ENCODE measurements around the gene ZBTB5. TPM values are rescaled to one million over a fixed set of nuclear protein-coding genes. Genes with fewer than 3 reads are reported as not detected.
A peak's percentile ranks its signal among the peaks of the same experiment; 100 is the strongest.

ZBTB5 gene
- total and polyA plus RNA-seq, 8 donors: 2.2 to 16.5 (median 6.7) TPM; not detected in 1

DNA sequence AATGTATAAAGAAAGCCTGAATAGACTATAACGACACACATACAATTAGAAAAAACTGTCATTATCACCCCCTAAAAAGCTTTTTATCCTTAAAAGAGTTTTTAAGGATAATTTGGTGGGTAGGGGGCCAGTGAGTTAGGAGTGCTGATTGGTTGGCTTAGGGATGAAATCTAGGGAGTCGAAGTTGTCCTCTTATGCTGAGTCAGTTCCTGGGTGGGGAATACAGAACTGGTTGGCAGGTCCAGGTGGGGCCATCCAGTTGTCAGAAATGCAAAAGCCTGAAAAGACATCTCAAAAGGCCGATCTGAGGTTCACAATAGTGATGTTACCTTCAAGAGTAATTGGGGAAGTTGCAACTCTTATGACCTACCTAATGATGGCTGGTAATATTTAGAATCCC, 13.6 kb downstream of the ZBTB5 start:
- WGBS, 5 donors: 67 to 79% (median 68%) methylated on average over 3 of the region's 3 CpGs
- intact Hi-C loops (cut with DNase I; ENCODE audit: low total_unique reads): no loop called here
- no peak for DNase-seq

DNA sequence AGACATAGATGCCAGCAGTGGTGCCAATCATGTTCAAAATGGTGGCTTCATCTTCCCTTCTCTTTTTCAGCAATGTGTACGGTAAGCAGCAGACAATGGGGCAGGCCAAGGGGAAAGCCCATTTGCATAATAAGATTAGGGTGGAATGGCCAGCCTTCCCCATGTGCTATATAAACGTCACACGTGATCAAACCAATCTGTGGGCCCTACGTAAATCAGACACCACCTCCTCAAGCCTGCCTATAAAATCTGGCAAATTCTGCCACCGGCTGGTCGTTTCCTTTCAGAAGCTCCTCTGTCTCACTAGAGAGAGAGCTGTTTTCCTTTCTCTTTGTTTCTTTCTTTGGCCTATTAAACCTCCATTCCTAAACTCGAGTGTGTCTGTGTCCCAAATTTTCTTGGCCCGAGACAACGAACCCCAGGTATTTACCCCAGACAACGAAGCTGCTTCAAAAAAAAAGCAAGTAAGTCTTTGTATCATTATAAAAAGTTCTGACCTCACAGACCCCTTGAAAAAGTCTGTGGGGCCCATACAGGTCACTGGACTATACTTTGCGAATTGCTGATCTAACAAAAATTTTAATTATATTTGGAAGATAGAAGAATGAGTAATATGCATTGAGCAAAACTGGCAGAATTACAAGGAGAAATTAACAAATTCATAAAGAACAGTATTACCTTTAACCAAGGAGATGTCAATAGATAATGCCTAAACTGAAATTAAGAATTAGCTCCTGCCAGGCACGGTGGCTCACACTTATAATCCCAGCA, 15.2 kb downstream of the ZBTB5 start:
- Histone ChIP-seq H3K4me1 (peaks cover 11 to 53% (median 39%) of the 10 kb centered on the region in 4 donors), H3K27me3 (no peaks in the 10 kb centered on the region), H3K9me3 (no peaks in the 10 kb centered on the region), H3K27ac (no peak overlapping the region), H3K36me3 (peaks cover 0 to 25% (median 11%) of the 10 kb centered on the region in 4 donors), H3K4me3 (no peak overlapping the region)
- 86 to 93% (median 87%) methylated on average over 12 of the region's 12 CpGs for WGBS, 5 donors
- TF ChIP-seq EP300 (IDR thresholded peaks at IDR 0.05) (no peak), POLR2A (IDR thresholded peaks at IDR 0.05) (no peak), POLR2AphosphoS5 (IDR thresholded peaks at IDR 0.05) (no peak)
- TF ChIP-seq, protein P1, sequence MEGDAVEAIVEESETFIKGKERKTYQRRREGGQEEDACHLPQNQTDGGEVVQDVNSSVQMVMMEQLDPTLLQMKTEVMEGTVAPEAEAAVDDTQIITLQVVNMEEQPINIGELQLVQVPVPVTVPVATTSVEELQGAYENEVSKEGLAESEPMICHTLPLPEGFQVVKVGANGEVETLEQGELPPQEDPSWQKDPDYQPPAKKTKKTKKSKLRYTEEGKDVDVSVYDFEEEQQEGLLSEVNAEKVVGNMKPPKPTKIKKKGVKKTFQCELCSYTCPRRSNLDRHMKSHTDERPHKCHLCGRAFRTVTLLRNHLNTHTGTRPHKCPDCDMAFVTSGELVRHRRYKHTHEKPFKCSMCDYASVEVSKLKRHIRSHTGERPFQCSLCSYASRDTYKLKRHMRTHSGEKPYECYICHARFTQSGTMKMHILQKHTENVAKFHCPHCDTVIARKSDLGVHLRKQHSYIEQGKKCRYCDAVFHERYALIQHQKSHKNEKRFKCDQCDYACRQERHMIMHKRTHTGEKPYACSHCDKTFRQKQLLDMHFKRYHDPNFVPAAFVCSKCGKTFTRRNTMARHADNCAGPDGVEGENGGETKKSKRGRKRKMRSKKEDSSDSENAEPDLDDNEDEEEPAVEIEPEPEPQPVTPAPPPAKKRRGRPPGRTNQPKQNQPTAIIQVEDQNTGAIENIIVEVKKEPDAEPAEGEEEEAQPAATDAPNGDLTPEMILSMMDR (IDR thresholded peaks at IDR 0.05): no peak
- intact Hi-C loops (cut with DNase I; ENCODE audit: low total_unique reads): no loop called here
- DNase-seq: no peak

More for the DNA sequence above, 13.6 kb downstream of the ZBTB5 start:
- peak overlapping the region in 1 of 5 donors; percentile 0 for H3K27ac ChIP-seq
- H3K36me3 ChIP-seq: peaks cover 0 to 25% (median 13%) of the 10 kb centered on the region in 4 donors
- H3K27me3 ChIP-seq: no peaks in the 10 kb centered on the region
- TF ChIP-seq, protein P1 (IDR thresholded peaks at IDR 0.05): no peak
- TF ChIP-seq POLR2AphosphoS5 (IDR thresholded peaks at IDR 0.05) (no peak), EP300 (IDR thresholded peaks at IDR 0.05) (no peak), POLR2A (IDR thresholded peaks at IDR 0.05) (no peak)
- no peak overlapping the region for H3K4me3 ChIP-seq
- H3K4me1 ChIP-seq: peaks cover 15 to 56% (median 43%) of the 10 kb centered on the region in 4 donors
- no peaks in the 10 kb centered on the region for H3K9me3 ChIP-seq

DNA sequence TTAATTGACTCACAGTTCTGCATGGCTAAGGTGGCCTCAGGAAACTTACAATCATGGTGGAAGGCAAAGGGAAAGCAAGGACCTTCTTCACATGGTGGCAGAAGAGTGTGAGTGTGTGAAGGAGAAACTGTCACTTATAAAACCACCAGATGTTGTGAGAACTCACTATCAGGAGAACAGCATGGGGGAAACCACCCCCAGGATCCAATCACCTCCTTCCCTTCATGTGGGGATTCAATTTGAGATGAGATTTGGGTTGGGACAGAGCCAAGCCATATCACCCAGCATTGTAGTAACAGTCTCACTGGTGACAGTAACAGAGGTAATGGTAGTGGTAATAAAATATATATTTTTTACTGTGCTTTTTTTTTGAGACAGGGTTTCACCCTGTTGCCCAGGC, 18.1 kb downstream of the ZBTB5 start:
- intact Hi-C loops (cut with DNase I; ENCODE audit: low total_unique reads): no loop called here

DNA sequence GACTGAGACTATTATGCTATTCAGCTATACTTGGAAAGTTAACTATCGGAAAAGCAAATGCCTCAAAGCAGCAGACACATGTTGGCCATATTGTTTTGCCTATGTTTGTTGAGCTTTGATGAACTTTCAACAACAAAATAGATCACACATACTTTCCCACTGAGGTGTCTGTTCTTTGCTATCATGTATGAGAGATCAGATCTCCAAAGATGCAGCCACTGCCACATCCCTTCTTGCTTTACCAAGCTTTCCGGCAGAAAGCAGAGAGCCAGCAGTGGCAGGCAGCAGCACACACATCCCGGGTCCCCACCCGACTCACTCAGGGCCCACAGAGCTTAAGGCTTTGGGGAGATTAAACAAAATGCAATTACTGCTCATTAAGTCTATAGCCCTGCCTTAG, 18.8 kb downstream of the ZBTB5 start:
- Histone ChIP-seq H3K4me1 (peaks cover 6 to 45% (median 16%) of the 10 kb centered on the region in 4 donors), H3K36me3 (peaks cover 11 to 38% (median 28%) of the 10 kb centered on the region in 4 donors), H3K9me3 (no peaks in the 10 kb centered on the region), H3K4me3 (no peak overlapping the region), H3K27ac (no peak overlapping the region), H3K27me3 (no peaks in the 10 kb centered on the region)
- 58 to 76% (median 63%) methylated on average over 4 of the region's 4 CpGs for WGBS, 5 donors
- intact Hi-C loops (cut with DNase I; ENCODE audit: low total_unique reads): no loop called here
- DNase-seq: no peak
- TF ChIP-seq, protein P1 (IDR thresholded peaks at IDR 0.05): no peak
- no peak for TF ChIP-seq EP300 (IDR thresholded peaks at IDR 0.05)
- TF ChIP-seq POLR2AphosphoS5 (IDR thresholded peaks at IDR 0.05): no peak
- TF ChIP-seq POLR2A (IDR thresholded peaks at IDR 0.05): no peak

More for the DNA sequence above, 18.1 kb downstream of the ZBTB5 start:
- Histone ChIP-seq H3K9me3 (no peaks in the 10 kb centered on the region), H3K4me1 (peaks cover 8 to 50% (median 23%) of the 10 kb centered on the region in 4 donors), H3K4me3 (no peak overlapping the region), H3K36me3 (peaks cover 4 to 31% (median 20%) of the 10 kb centered on the region in 4 donors), H3K27ac (no peak overlapping the region), H3K27me3 (no peaks in the 10 kb centered on the region)
- DNase-seq: no peak
- TF ChIP-seq EP300 (IDR thresholded peaks at IDR 0.05) (no peak), POLR2AphosphoS5 (IDR thresholded peaks at IDR 0.05) (no peak), POLR2A (IDR thresholded peaks at IDR 0.05) (no peak)
- TF ChIP-seq, protein P1 (IDR thresholded peaks at IDR 0.05): no peak
